Measurements from ENCODE around the gene LCN6. TPM values are rescaled to one million over a fixed set of nuclear protein-coding genes. Genes with fewer than 3 reads are reported as not detected.

The LCN6 gene
- total and polyA plus RNA-seq, 2 donors (not counting 1 experiment from before 2014, with no cell fraction given), result 0.18 TPM; not detected in 1

- ChIA-PET CTCF (interaction anchor here (1.1 to 3.9 kb wide), 4 partner anchors 10 to 69 kb away, joined by 3 to 46 read pairs (median 6); partner anchors contain the start of gene LCN8), POLR2A (interaction anchor here (1.7 to 3.4 kb wide), 2 partner anchors 9 to 11 kb away, joined by 9 to 53 read pairs; no protein-coding TSS in a partner anchor)
- Histone ChIP-seq H3K4me2 (replicated peaks; ENCODE audit: low read depth, low read length, poor library complexity, severe bottlenecking) (peak overlapping the region; percentile 91), H3K9ac (ENCODE audit: low read length) (peak overlapping the region; percentile 94), H3K27ac (ENCODE audit: low read length in 2 of 2) (peak overlapping the region; percentile 82 to 83), H4K20me1 (ENCODE audit: control insufficient read depth, insufficient read depth, low read length, poor library complexity, severe bottlenecking) (peaks cover 32% of the 10 kb centered on the region), H3K9me3 (ENCODE audit: control extremely low read depth in 1 of 3, control insufficient read depth in 2 of 3, insufficient read depth in 1 of 3, low read length in 2 of 3) (no peaks in the 10 kb centered on the region), H3K27me3 (replicated peaks in 1 of 4; ENCODE audit: control extremely low read depth in 1 of 4, control insufficient read depth in 3 of 4, insufficient read depth in 4 of 4, low read length in 3 of 4) (no peaks in the 10 kb centered on the region), H2AFZ (ENCODE audit: insufficient read depth, low read depth, low read length, poor library complexity, severe bottlenecking) (no peak overlapping the region), H3K4me3 (ENCODE audit: control extremely low read depth in 1 of 5, extremely low read depth in 1 of 5, insufficient read depth in 1 of 5, low read depth in 2 of 5, low read length in 4 of 5) (peak overlapping the region in 4 of 5 experiments; percentile 69 to 97 (median 78)), H3K79me2 (ENCODE audit: control insufficient read depth, insufficient read depth, low read length) (peaks cover 36% of the 10 kb centered on the region), H3K36me3 (replicated peaks in 1 of 2; ENCODE audit: control extremely low read depth in 1 of 2, control insufficient read depth in 1 of 2, extremely low read depth in 1 of 2, insufficient read depth in 2 of 2, low read length in 1 of 2) (peaks cover 0 to 19% of the 10 kb centered on the region in 2 experiments), H3K4me1 (ENCODE audit: control insufficient read depth in 2 of 2, insufficient read depth in 2 of 2, low read length in 2 of 2) (peaks cover 22 to 41% of the 10 kb centered on the region in 2 donors)
- WGBS (ENCODE audit: insufficient coverage), result 97% methylated on average over 16 of the region's 16 CpGs
- H3K4me1 Mint-ChIP-seq, result peaks cover 35% of the 10 kb centered on the region
- H3K27ac Mint-ChIP-seq, result peak overlapping the region; percentile 83
- intact Hi-C loops (cut with micrococcal nuclease), result no loop called here
- DNase-seq, result no peak
- H3K4me3 Mint-ChIP-seq, result peak overlapping the region; percentile 91
- H3K9me3 Mint-ChIP-seq (ENCODE audit: insufficient read depth), result no peaks in the 10 kb centered on the region
- no peak for TF ChIP-seq EZH2 (IDR thresholded peaks at IDR 0.05; ENCODE audit: borderline replicate concordance, insufficient read depth, low read depth, low read length, poor library complexity, severe bottlenecking)
- no peak for TF ChIP-seq CTCF (IDR thresholded peaks at IDR 0.05)
- no peak for ATAC-seq (ENCODE audit: low read depth)
- H3K27me3 Mint-ChIP-seq, result no peaks in the 10 kb centered on the region
These were observed 7.8 kb downstream of the LCN6 start for GRCh38 chr9:136740491-136740890.

- no peak for DNase-seq
- Histone ChIP-seq H3K27ac (ENCODE audit: low read length in 2 of 2) (peak overlapping the region in 1 of 2 donors; percentile 82), H3K9me3 (ENCODE audit: control extremely low read depth in 1 of 3, control insufficient read depth in 2 of 3, insufficient read depth in 1 of 3, low read length in 2 of 3) (no peaks in the 10 kb centered on the region), H3K9ac (ENCODE audit: low read length) (no peak overlapping the region), H3K4me2 (replicated peaks; ENCODE audit: low read depth, low read length, poor library complexity, severe bottlenecking) (peak overlapping the region; percentile 91), H4K20me1 (ENCODE audit: control insufficient read depth, insufficient read depth, low read length, poor library complexity, severe bottlenecking) (peaks cover 32% of the 10 kb centered on the region), H3K4me3 (ENCODE audit: control extremely low read depth in 1 of 5, extremely low read depth in 1 of 5, insufficient read depth in 1 of 5, low read depth in 2 of 5, low read length in 4 of 5) (no peak overlapping the region), H3K4me1 (ENCODE audit: control insufficient read depth in 2 of 2, insufficient read depth in 2 of 2, low read length in 2 of 2) (peaks cover 22 to 41% of the 10 kb centered on the region in 2 donors), H3K36me3 (replicated peaks in 1 of 2; ENCODE audit: control extremely low read depth in 1 of 2, control insufficient read depth in 1 of 2, extremely low read depth in 1 of 2, insufficient read depth in 2 of 2, low read length in 1 of 2) (peaks cover 0 to 19% of the 10 kb centered on the region in 2 experiments), H2AFZ (ENCODE audit: insufficient read depth, low read depth, low read length, poor library complexity, severe bottlenecking) (no peak overlapping the region), H3K79me2 (ENCODE audit: control insufficient read depth, insufficient read depth, low read length) (peaks cover 36% of the 10 kb centered on the region), H3K27me3 (replicated peaks in 1 of 4; ENCODE audit: control extremely low read depth in 1 of 4, control insufficient read depth in 3 of 4, insufficient read depth in 4 of 4, low read length in 3 of 4) (no peaks in the 10 kb centered on the region)
- Mint-ChIP-seq H3K9me3 (ENCODE audit: insufficient read depth) (no peaks in the 10 kb centered on the region), H3K27ac (peak overlapping the region; percentile 83), H3K4me1 (peaks cover 35% of the 10 kb centered on the region), H3K27me3 (no peaks in the 10 kb centered on the region), H3K4me3 (peak overlapping the region; percentile 91)
- no peak for TF ChIP-seq EZH2 (IDR thresholded peaks at IDR 0.05; ENCODE audit: borderline replicate concordance, insufficient read depth, low read depth, low read length, poor library complexity, severe bottlenecking)
- no peak for TF ChIP-seq CTCF (IDR thresholded peaks at IDR 0.05)
- POLR2A ChIA-PET, result interaction anchor here (3.4 kb wide), 1 partner anchor 11 kb away, joined by 53 read pairs; no protein-coding TSS in a partner anchor
- intact Hi-C loops (cut with micrococcal nuclease), result no loop called here
- CTCF ChIA-PET, result interaction anchor here (1.1 to 3.9 kb wide), 2 partner anchors 10 to 12 kb away, joined by 3 to 46 read pairs; no protein-coding TSS in a partner anchor
- WGBS (ENCODE audit: insufficient coverage), result 92% methylated on average over 7 of the region's 11 CpGs
- no peak for ATAC-seq (ENCODE audit: low read depth)
These were observed 8.3 kb downstream of the LCN6 start for GRCh38 chr9:136740069-136740468.
